GM19438 (cell line): Measurements from ENCODE around the gene CASP5.
"Not testable (repeated sequence)": the region's sequence is repeated elsewhere in the genome, so short reads cannot be mapped to it uniquely, and the experiment has no call there.

Source experiments
- ATAC-seq: cut with Tn5 transposase; IDR thresholded peaks from one replicate; pipeline ENCODE4 v1.9.1; 2021; ENCODE audit warnings: low read depth; ENCODE audit not compliant: unreplicated experiment

CASP5 gene

DNA sequence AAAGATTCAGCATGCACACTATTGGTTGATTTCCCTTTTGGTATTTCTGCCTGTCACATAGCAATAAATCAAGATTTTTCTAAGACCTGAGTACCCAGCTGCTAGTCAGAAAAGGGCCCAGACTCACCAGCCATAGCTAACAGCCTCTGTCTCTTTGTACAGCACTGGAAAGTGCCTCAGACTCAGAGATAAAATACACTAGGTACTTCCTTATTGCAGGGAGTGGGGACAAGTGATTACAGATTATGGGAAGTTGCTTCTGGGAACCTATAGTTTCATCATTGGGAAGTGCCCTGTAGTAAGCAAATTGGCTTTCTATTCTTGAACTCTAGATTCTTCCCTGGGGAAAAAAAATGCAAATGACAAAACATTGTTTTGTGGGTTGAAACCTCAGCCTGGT lies at the start of gene CASP5:
CASP5 (minus strand) TSS at position 166 of the 400 bp plus-strand sequence; CDS start at position 134, 32 bp downstream.
- peak; percentile 44 for ATAC-seq

DNA sequence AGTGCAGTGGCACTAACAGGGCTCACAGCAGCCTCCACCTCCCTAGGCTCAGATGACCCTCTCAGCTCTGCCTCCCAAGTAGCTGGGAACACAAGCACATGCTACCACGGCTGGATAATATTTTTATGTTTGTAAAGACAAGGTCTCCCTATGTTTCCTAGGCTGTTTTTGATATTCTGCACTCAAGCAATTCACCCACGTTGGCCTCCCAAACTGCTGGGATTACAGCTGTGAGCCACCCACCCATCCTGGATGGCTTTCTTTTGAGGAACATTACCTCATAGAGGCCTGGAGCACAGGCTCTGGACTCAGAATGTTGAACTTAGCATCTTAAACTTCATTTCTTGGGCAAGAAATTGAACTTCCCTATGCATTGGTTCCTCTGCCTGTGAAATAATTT lies 49.1 kb upstream of the CASP5 start:
- not testable (repeated sequence) for ATAC-seq

DNA sequence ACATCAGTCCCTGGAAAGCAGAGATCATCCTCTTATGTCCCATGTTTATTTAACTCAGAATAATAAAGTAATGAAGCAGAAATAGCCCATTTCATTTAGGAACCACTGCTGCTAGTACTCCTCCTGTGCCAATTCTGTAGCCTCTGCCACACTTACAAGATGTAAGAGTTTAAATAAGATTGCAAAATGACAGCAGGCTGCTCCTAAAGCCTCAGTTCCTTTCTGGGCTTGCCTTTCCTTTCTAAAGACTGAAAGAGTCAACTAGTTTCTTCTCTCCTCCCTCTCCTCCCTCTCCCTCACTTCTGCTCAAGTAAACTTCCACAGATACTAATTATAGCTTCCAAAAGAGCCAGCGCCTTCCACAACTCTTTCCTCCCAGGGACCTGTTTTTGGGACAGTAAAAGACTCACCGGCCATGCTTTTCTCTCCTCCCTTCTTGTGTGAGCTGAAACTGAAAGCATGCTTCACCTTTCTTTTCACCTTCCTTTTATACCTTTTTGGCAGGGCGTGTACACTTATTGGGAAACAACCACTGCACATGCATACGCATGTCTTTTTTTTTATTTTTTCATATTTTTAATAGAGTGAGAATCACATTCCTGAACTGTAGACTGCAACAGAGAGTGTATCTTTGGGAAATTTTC lies 48.2 kb upstream of the CASP5 start:
- no peak for ATAC-seq

DNA sequence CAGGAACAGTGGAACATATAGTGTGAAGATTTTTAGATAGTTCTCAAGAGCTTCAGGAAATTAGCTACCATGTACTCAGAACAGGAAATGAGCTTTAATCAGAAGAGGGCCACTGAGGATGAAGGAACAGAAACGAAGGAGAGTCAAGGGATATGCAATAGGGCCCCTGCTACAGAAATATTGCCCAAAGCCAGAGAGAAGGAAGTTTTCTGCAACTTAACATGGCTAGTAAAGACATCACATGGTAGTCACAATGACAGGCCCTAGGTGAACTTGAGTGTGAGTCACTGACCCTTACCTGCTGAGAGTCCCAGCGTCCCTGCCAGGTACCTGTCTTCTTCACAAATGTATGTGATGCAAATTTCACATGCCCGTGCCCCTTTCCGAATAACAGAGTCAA lies 47.3 kb upstream of the CASP5 start:
- ATAC-seq: no peak

DNA sequence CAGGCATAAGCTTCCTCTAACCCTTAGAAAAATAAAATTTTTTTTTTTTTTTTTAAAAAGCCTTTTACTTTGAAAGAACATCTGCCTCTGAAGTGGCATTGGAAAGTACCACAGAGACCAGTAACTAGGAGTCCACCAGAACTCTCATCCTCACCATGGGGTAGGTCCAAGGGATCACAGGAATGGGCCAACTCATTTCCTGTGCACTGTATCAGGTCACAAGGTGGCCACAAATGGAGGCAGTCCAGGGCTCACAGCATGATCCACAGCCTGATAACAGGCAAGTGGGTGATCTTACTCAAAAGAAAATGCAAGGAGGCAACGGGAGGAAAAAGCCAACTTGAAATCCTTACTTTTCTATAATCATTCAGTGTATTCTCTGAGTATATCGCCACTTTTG lies 46.8 kb upstream of the CASP5 start:
- not testable (repeated sequence) for ATAC-seq

DNA sequence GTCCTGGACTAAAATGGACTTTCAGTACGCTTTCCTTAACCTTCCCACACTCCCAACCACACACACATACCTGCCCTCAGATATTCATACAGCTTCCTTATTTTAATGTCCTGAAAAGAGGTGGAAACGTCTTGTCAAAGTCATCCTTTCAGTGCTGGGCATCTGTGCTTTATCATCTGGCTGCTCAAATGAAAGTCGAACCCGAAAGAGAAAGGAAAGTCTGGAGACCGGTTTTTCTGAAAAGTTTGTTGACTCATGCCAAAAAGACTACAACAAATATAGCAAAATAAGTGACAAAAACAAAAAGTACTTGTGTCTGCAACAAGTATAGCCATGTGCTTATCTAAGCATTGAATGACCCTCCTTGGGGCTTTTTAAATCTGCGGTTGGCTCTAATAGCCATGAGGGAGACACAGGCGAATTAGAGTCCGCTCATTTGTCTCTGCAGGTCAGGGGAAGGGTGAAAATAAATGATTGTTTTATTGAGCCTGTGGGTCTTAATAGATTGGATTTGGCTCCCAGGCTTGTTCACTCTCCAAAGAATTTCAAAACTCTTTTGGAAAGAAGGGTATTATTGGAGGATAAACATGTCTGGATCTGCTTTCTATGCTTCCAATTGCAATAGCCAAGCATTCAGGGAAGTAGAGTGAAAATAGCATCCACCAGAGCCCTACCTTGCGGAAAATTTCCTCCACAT lies 40.4 kb upstream of the CASP5 start:
- not testable (repeated sequence) for ATAC-seq

DNA sequence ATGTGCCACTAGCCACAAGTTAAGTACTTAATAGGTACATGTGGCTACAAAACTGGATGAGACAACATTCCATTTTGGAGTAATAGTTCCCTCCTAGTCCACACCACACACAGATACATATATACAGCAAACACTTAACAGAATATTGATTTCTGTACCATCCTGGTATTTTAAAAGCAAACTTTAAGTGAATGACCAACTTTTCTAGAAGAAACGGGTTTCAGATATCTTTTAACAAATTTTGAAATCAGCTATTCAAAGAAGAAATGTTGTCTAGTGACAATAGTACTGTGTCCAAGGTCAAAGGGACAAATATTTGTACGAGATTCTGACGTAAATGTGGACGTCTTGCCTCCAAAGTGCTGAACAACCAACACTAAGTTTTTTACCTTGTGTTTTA lies 34.5 kb upstream of the CASP5 start:
- no peak for ATAC-seq

DNA sequence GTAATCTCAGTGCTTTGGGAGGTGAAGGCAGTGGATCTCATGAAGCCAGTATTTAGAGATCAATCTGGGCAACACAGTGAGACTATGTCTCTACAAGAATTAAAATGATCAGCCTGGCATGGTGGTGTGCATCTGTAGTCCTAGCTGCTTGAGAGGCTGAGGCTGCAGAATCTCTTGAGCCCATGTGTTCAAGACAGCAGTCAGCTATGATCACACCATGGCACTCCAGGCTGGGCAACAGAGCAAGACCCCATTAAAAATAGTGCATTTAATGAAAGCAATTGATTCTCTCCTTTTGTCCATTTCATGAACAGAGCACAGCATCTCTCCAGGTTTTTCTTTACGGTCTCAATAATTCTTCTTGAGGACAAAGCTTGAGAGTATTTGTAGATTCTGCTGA lies 33.5 kb upstream of the CASP5 start:
- no peak for ATAC-seq

DNA sequence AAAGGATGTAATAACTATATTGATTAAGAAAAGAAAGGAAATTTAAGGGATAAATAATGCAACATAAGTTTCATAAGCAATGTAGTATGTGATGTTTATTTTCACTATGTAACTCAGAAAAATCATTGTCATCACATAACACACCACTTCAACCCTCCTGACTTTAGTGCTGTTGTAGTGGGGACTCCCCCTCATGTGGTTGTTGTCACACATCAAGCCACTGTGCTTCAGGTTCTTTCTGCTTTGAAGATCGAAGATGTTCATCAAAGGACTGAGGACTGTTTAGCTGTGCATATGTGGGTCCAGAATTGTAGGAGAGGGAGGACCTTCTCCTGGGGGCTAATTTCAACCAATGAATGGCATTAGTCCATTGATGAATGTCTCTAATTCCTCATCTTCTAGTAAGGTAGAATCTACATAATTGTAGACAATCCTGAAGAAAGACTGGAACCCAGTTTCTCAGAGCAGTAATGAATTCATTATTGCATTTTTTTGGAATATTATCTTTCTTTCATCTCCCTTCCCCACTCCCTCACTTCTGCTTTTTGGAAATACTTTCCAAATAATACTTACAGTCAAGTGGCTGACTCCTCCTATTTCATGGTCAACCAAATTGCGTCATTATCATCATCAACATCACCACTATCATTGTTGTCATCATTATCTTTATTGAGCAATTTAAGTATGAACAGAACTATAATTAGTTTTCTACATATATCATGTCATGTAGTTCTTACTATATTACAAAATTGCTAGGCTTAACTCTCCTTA lies 31.9 kb upstream of the CASP5 start:
- no peak for ATAC-seq

DNA sequence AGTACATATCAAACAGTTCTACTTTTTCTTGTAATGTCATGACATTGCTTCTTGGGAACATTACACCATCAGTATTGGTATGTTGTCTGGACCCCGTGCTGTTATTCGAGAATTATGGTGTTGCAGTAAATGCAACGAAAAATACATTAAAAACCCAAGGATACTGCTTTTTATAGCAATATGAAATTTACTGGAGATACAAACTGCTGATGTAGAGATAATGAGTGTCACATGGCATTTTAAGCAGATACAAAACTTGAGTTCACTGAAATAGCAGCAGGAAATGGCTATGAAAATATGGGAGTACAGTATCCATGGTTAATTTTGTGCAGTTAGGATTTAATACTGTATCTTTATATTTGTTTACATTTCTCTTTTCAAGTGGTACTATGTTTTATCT lies 29.5 kb upstream of the CASP5 start:
- no peak for ATAC-seq

DNA sequence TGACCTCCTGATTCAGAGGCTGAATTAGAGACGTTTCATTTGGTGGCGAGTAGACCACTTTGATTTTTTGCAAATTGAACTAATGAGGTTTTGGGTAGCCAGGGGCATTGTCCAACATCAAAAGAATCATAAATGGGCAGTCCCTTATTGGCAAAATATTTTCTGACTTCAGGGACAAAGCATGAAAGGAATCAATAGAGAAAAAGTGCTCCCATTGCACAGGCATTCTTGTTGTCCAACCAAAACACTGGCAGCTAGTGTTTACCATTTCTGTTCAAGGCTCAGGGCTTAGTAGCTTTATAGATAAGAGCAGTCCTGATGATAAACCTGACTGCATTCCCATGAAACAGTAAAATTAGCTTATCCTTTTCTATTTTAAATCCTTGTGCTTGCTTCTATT lies 28.6 kb upstream of the CASP5 start:
- no peak for ATAC-seq

DNA sequence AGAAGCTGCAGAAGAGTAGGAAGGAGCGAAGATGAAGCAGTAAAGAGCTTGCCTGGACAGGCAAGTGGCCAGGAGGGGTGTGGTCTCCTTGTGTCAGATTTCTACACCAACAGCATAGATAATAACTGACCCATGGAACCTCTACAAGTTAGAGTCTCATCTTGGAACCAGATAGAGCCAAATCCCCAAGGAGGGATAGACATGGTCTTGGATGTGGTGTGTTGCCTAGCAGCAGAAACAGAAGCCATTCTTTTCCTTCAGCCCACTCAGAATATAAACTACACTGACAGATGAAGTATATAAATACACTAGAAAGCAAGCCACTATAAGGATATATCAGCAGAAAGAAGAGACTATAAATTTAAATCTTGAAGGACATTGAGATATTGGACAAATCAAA lies 26.5 kb upstream of the CASP5 start:
- ATAC-seq: no peak

DNA sequence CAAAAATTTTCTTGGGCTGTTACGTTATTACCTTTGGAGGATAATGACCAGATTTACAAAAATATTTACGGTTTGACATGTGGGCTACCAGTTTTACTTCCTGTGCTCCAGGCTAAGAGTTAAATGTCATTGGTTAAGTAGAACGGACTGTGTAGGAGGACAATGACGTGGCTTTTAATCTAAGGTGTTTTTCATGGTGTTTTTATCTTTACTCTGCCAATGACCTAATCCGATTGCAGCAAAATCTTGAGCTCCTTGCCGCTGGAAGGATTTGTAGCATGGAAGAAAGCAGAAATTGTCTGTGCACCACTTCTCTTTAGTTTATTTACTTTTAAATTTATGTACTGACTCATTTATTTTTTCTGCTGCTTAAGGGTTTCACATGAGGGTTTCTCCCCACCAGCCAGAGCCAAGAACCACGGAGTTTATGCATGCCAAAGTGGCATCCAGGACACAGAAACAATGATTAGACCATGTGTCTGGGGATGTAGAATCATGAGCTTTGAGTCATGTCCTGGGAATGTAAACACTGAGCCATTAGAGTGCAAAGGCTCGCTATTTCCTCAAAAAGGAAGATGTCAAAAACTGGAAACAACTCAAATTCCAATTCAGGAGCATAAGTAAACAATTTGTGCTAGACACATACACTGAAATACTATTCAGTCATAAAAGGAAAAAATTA lies 24.1 kb upstream of the CASP5 start:
- ATAC-seq: no peak

DNA sequence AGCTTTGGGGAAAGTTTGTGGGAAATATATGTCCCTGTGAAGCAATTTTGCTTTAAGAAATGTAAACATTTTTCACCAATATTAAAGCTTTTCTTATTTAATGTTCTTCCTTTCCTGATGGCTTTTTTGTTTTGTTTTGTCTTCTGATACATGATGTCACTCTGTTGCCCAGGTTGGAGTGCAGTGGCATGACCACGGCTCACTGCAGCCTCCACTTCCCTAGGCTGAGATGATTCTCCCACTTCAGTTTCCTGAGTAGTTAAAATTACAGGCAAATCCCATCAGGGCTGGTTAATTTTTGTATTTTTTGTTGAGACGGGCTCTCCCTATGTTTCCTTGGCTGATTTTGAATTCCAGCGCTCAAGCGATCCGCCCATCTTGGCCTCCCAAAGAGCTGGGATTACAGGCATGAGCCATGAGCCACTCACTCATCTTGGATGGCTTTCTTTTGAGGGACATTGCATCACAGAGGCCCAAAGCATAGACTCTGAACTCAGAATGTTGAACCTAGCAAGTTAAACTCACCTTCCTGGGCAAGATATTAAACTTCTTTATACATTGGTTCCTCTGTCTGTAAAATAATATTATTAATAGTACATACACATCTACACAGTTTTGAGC lies 22.8 kb upstream of the CASP5 start:
- ATAC-seq: no peak

DNA sequence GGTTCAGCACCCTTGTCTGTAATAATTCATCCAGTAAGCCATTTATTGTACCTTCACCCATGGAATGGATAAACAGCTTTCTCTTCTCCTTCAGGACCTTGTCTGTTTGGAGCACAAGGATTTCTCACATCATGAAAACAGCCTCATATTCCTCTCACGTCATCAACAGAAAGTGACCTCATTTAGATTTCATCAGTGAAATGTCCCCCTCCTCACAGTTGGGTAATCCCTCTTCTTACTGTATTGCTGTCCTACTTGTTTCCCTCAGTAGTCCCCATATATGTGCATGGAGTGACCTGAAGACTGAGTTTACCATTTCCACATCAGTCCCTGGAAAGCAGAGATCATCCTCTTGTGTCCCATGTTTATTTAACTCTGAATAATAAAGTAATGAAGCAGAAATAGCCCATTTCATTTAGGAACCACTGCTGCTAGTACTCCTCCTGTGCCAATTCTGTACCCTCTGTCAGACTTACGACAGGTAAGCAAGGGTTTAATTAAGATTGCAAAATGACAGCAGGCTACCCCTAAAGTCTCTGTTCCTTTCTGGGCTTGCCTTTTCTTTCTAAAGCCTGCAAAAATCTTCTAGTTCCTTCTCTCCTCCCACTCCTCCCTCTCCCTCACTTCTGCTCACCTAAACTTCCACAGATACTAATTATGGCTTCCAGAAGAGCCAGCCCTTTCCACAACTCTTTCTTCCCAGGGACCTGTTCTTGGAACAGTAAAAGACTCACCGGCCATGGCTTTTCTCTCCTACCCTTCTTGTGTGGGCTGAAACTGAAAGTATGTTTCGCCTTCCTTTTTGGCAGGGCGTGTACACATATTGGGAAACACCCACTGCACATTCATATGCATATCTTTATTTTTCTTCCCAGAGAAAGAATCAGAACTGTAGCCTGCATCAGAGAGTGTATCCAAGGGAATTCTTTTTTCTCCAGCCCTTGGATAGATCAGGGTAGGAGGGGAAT lies 21.9 kb upstream of the CASP5 start, which contains the start of gene CARD16:
CARD16 (minus strand) TSS at position 779 of the 968 bp plus-strand sequence; CDS start at position 741, 38 bp downstream.
- ATAC-seq: peak; percentile 100

DNA sequence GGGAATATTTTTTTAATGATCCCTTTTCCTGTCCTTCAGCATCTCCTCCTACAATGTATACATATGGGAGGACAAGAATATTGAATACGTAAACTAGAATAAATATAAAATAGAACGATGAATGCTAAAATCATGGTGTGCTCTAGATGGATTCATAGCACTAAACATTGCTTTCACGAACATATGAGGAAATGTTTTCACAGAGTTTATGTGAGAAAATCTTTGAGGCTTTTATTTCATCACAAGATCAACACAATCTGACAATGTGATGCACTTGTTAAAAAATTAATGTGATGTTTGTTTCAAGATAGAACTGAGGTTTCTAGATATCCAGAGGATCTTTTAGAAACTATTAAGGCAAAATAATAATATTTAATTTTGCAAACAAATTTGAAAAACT lies 19.2 kb upstream of the CASP5 start:
- no peak for ATAC-seq

DNA sequence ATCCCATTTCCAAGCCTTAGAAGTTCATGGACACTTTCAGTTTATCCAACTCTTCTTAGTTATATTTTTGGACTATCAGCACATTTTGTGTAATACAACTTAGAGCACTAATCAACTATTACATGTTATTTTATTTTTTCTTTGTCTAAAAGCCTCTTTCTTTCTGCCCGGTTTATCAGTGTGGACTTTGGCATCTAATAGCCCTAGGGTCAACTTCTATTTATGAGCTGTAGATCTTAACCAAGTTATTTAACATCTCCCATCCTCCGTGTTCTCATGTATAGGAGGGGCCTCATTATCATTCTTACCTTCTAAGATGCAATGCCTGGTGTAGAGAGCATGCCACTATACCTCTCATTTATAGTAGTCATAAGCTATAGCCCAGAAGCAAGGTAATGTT lies 17.7 kb upstream of the CASP5 start:
- ATAC-seq: no peak

DNA sequence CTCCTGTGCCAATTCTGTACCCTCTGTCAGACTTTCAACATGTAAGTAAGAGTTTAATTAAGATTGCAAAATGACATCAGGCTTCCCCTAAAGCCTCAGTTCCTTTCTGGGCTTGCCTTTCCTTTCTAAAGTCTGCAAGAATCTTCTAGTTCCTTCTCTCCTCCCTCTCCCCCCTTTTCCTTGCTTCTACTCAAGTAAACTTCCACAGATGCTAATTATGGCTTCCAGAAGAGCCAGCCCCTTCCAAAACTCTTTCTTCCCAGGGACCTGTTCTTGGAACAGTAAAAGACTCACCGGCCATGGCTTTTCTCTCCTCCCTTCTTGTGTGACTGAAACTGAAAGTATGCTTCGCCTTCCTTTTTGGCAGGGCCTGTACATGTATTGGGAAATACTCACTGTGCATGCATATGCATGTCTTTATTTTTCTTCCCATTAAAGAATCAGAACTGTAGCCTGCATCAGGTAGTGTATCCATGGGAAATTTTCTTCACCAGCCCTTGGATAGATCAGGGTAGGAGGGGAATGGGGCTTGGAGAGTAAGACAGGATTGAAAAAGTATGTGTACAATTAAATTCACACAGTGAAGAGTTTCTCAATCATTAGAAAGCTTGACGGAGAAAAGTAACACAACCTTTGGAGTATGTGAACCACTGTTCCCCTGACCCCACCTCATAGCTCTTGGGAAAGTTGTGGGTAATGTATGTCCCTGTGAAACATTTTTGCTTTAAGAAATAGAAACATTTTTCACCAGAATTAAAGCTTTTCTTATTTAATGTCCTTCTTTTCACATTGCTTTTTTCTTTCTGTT lies 12.0 kb upstream of the CASP5 start, which contains the start of gene CASP1:
CASP1 (minus strand) TSS at position 332 of the 808 bp plus-strand sequence; CDS start at position 301, 31 bp downstream.
- peak; percentile 91 for ATAC-seq
